ENCODE results near the gene GALK2.

The GALK2 gene

DNA sequence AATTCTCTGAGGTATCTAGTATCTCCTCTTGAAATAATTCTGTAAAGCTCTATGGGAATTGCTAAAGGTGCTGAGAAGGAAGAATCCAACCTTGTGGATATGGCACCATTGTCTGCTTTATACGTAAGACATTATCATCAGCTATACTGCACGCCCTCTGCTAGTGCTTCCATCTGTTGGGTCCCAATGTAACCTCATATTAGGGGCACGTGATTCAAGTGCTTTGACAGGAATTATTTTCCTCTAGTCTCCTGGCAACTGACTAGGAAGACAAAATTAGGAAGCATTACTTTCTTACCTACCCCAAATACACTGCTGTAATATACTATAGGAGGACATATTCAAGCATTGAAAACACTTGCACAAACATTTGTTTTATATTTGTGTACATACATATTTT, 38.6 kb upstream of the GALK2 start:
- TF ChIP-seq, protein P1, sequence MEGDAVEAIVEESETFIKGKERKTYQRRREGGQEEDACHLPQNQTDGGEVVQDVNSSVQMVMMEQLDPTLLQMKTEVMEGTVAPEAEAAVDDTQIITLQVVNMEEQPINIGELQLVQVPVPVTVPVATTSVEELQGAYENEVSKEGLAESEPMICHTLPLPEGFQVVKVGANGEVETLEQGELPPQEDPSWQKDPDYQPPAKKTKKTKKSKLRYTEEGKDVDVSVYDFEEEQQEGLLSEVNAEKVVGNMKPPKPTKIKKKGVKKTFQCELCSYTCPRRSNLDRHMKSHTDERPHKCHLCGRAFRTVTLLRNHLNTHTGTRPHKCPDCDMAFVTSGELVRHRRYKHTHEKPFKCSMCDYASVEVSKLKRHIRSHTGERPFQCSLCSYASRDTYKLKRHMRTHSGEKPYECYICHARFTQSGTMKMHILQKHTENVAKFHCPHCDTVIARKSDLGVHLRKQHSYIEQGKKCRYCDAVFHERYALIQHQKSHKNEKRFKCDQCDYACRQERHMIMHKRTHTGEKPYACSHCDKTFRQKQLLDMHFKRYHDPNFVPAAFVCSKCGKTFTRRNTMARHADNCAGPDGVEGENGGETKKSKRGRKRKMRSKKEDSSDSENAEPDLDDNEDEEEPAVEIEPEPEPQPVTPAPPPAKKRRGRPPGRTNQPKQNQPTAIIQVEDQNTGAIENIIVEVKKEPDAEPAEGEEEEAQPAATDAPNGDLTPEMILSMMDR (IDR thresholded peaks at IDR 0.05), result no peak
- Histone ChIP-seq H3K9me3 (no peaks in the 10 kb centered on the region), H3K27ac (no peak overlapping the region), H3K4me1 (ENCODE audit: control insufficient read depth in 1 of 2, insufficient read depth in 1 of 2, low read depth in 1 of 2, low read length in 1 of 2) (peaks cover 0 to 3% of the 10 kb centered on the region in 2 experiments), H3K27me3 (no peaks in the 10 kb centered on the region), H3K4me3 (ENCODE audit: low read depth in 1 of 2, low read length in 1 of 2) (no peak overlapping the region), H3K36me3 (peaks cover 90% of the 10 kb centered on the region)

DNA sequence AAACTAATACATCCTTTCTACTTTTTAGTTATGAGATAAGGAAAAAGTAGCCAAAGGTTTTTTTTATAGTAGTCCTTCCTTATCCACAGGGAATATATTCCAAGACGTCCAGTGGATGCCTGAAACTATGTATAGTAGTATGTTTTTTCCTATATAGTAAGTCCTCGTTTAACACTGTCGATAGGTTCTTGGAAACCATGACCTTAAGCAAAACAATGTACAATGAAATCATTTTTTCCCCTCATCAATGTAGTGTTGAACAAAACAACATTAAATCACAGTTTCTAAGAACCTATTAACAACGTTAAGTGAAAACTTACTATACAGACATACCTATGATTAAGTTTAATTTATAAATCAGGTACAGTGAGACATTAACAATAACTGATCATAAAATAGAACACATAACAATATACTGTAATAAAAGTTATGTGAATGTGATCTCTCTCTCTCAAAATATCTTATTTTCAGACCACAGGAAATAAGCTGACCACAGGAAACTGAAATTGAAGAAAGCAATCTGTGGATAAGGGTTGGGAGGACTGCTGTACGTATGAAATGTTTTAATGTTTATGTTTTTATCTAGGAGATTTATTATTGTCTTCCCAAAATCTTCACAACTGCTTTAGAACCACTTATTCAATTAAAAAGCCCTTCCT, 35.2 kb upstream of the GALK2 start:
- Histone ChIP-seq H3K36me3 (peaks cover 78% of the 10 kb centered on the region), H3K27ac (no peak overlapping the region), H3K4me3 (ENCODE audit: low read depth in 1 of 2, low read length in 1 of 2) (no peak overlapping the region), H3K9me3 (no peaks in the 10 kb centered on the region), H3K27me3 (no peaks in the 10 kb centered on the region), H3K4me1 (ENCODE audit: control insufficient read depth in 1 of 2, insufficient read depth in 1 of 2, low read depth in 1 of 2, low read length in 1 of 2) (peaks cover 0 to 11% of the 10 kb centered on the region in 2 experiments)
- TF ChIP-seq, protein P1 (IDR thresholded peaks at IDR 0.05), result no peak

DNA sequence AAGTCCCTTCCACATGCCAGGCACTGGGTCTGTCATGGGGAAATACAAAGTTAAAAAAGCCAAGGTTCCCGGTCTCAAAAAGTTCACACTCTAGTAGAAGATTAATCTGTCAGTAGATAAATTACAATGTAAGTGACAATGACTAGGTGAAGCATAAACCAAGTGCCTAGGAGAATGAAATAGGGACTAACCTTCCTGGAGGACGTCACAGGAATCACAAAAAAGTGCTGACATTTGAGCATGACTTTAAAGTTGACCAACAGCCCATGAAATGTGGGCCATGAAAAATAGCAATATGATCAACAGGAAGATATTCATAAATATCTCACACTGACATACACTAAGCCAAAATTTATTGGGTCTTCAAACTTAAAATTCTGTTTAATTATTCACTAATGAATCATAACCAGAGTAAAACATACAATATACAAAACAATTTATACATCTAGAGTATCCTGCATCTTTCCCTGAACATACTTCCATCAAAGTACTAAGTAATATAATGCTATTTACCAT, 34.6 kb upstream of the GALK2 start:
- no peaks in the 10 kb centered on the region for H3K27me3 ChIP-seq
- no peak overlapping the region for H3K27ac ChIP-seq

DNA sequence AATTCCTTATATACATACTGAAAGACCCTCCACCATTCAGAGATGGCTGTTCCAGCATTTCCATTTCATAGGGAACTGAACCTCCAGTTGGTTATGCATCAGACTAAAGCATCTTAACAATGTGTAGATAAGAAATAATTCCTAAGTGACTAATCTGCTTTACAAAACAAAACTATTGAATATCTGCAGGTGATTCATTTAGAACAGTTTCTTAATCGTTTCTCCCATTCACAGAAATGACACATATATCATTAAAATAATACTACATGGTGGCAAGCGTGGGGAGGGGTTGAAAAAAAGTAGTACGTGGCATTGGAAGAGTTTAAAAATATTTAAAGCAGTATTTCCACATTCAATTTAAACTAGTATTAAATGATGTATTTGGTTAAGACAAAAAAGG, 34.1 kb upstream of the GALK2 start:
- Histone ChIP-seq H3K4me3 (ENCODE audit: low read depth in 1 of 2, low read length in 1 of 2) (no peak overlapping the region), H3K36me3 (peaks cover 68% of the 10 kb centered on the region), H3K27me3 (no peaks in the 10 kb centered on the region), H3K9me3 (no peaks in the 10 kb centered on the region), H3K4me1 (ENCODE audit: control insufficient read depth in 1 of 2, insufficient read depth in 1 of 2, low read depth in 1 of 2, low read length in 1 of 2) (peaks cover 0 to 11% of the 10 kb centered on the region in 2 experiments), H3K27ac (no peak overlapping the region)
- TF ChIP-seq, protein P1 (IDR thresholded peaks at IDR 0.05), result no peak

More for the DNA sequence above, 34.6 kb upstream of the GALK2 start:
- Histone ChIP-seq H3K4me1 (ENCODE audit: control insufficient read depth in 1 of 2, insufficient read depth in 1 of 2, low read depth in 1 of 2, low read length in 1 of 2) (peaks cover 0 to 11% of the 10 kb centered on the region in 2 experiments), H3K9me3 (no peaks in the 10 kb centered on the region), H3K36me3 (peaks cover 72% of the 10 kb centered on the region), H3K4me3 (ENCODE audit: low read depth in 1 of 2, low read length in 1 of 2) (no peak overlapping the region)
- TF ChIP-seq, protein P1 (IDR thresholded peaks at IDR 0.05), result no peak

DNA sequence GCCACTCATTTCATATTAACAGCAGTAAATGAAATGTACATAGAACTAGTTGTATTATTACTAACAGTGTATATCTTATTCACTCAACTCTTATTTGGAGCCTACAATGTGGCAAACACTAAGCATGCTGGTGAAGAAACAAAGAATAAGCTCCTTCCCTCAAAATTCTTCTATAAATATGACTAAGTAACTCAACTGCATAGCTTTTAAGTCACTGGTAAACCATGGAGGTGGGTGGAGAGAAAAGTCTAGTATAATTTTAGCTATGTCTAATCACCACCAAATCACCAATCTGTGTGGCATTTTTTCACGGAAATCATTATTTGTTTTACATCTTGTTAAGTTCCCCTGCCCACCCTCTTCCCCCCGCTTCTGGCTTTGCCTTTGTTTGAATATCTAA, 32.2 kb upstream of the GALK2 start:
- H3K36me3 ChIP-seq, result peaks cover 76% of the 10 kb centered on the region
- no peaks in the 10 kb centered on the region for H3K27me3 ChIP-seq
- TF ChIP-seq, protein P1 (IDR thresholded peaks at IDR 0.05), result no peak
- peaks cover 0 to 11% of the 10 kb centered on the region in 2 experiments for H3K4me1 ChIP-seq (ENCODE audit: control insufficient read depth in 1 of 2, insufficient read depth in 1 of 2, low read depth in 1 of 2, low read length in 1 of 2)
- no peak overlapping the region for H3K4me3 ChIP-seq (ENCODE audit: low read depth in 1 of 2, low read length in 1 of 2)
- no peaks in the 10 kb centered on the region for H3K9me3 ChIP-seq
- no peak overlapping the region for H3K27ac ChIP-seq
